ENCODE data around the gene GRIA4.

Gene GRIA4

GRCh38 chr11:106022795-106023275, 413.0 kb downstream of the GRIA4 start:
- TF ChIP-seq MYC (IDR thresholded peaks at IDR 0.05; ENCODE audit: low read depth, low read length) (no peak), POLR2A (IDR thresholded peaks at IDR 0.05; ENCODE audit: extremely low read depth, insufficient read length) (no peak), CTCF (IDR thresholded peaks at IDR 0.05; ENCODE audit: low read depth, low read length) (no peak), MAX (IDR thresholded peaks at IDR 0.05; ENCODE audit: low read depth, low read length) (no peak)
- DNase-seq (ENCODE audit: low read depth), result peak; percentile 12
- H3K4me3 ChIP-seq (ENCODE audit: low read depth, low read length), result peak overlapping the region; percentile 85

- H3K4me3 ChIP-seq (ENCODE audit: low read depth, low read length), result no peak overlapping the region
- no peak for DNase-seq (ENCODE audit: low read depth)
- TF ChIP-seq CTCF (IDR thresholded peaks at IDR 0.05; ENCODE audit: low read depth, low read length), result no peak
- no peak for TF ChIP-seq MYC (IDR thresholded peaks at IDR 0.05; ENCODE audit: low read depth, low read length)
- no peak for TF ChIP-seq MAX (IDR thresholded peaks at IDR 0.05; ENCODE audit: low read depth, low read length)
- no peak for TF ChIP-seq POLR2A (IDR thresholded peaks at IDR 0.05; ENCODE audit: extremely low read depth, insufficient read length)
These were observed 420.7 kb downstream of the GRIA4 start for GRCh38 chr11:106030609-106031008.

- TF ChIP-seq POLR2A (IDR thresholded peaks at IDR 0.05; ENCODE audit: extremely low read depth, insufficient read length) (no peak), MYC (IDR thresholded peaks at IDR 0.05; ENCODE audit: low read depth, low read length) (no peak), CTCF (IDR thresholded peaks at IDR 0.05; ENCODE audit: low read depth, low read length) (no peak), MAX (IDR thresholded peaks at IDR 0.05; ENCODE audit: low read depth, low read length) (no peak)
- DNase-seq (ENCODE audit: low read depth), result no peak
These were observed 421.4 kb downstream of the GRIA4 start for GRCh38 chr11:106031202-106031810.

More at GRCh38 chr11:106031202-106031810, 421.4 kb downstream of the GRIA4 start:
- H3K4me3 ChIP-seq (ENCODE audit: low read depth, low read length), result no peak overlapping the region

Measured in NB4 (cell line).